Measurements from ENCODE around the gene PTBP3.

GRCh38 chr9:112188884-112189283 is 144.5 kb downstream of the PTBP3 start:
- TF ChIP-seq POLR2A (IDR thresholded peaks at IDR 0.05; ENCODE audit: insufficient read depth in 1 of 2, low read depth in 2 of 2, low read length in 2 of 2) (no peak), CHD2 (IDR thresholded peaks at IDR 0.05; ENCODE audit: low read depth, low read length) (no peak), ATF2 (CRISPR knock-in tag; IDR thresholded peaks at IDR 0.05) (no peak), MEIS1 (CRISPR knock-in tag; IDR thresholded peaks at IDR 0.05; ENCODE audit: borderline replicate concordance) (no peak), SP1 (IDR thresholded peaks at IDR 0.05) (no peak), SP1 (CRISPR knock-in tag; IDR thresholded peaks at IDR 0.05) (no peak), GLI4 (CRISPR knock-in tag; IDR thresholded peaks at IDR 0.05; ENCODE audit: borderline replicate concordance) (no peak)
